Neural cell (in vitro differentiated cells): ENCODE results near the gene SARS1.

Experiments used
- EP300 ChIP-seq: fragments of 450-650 bp; conservative IDR thresholded peaks from 2 replicates; pipeline ENCODE4 v1.6.1; 2014; ENCODE audit warnings: antibody characterized with exemption, mild to moderate bottlenecking, moderate library complexity; ENCODE audit not compliant: poor library complexity, severe bottlenecking
- EZH2 ChIP-seq: fragments of 200-600, 300-800 bp; shearing (Covaris generic), sonication (generic); IDR thresholded peaks from 2 replicates; pipeline ENCODE4 v1.6.1; 2014; ENCODE audit warnings: antibody characterized with exemption, low read length, borderline replicate concordance, mild to moderate bottlenecking; ENCODE audit not compliant: insufficient read depth, poor library complexity, severe bottlenecking
- MXI1 ChIP-seq: fragments of 450-650 bp; conservative IDR thresholded peaks from 2 replicates; pipeline ENCODE4 v1.6.1; 2014; ENCODE audit warnings: antibody characterized with exemption, mild to moderate bottlenecking; ENCODE audit not compliant: poor library complexity, severe bottlenecking
- POLR2AphosphoS5 ChIP-seq: IDR thresholded peaks from 2 replicates; pipeline ENCODE4 v1.6.1; 2012
- RAD21 ChIP-seq: fragments of 450-650 bp; conservative IDR thresholded peaks from 2 replicates; pipeline ENCODE4 v1.6.1; 2014; ENCODE audit warnings: antibody characterized with exemption, mild to moderate bottlenecking, moderate library complexity
- SMC3 ChIP-seq: fragments of 450-650 bp; conservative IDR thresholded peaks from 2 replicates; pipeline ENCODE4 v1.6.1; 2014; ENCODE audit warnings: antibody characterized with exemption, mild to moderate bottlenecking, moderate library complexity; ENCODE audit not compliant: poor library complexity
- TAF1 ChIP-seq: IDR thresholded peaks from 2 replicates; pipeline ENCODE4 v1.6.1; 2012; ENCODE audit warnings: low read depth
- TF ChIP-seq, protein P1 (sequence below): fragments of 450-650 bp; IDR thresholded peaks from 2 replicates; pipeline ENCODE4 v1.5.1; 2014; ENCODE audit warnings: antibody characterized with exemption, mild to moderate bottlenecking, moderate library complexity; ENCODE audit not compliant: poor library complexity, severe bottlenecking
- TF ChIP-seq, protein P2 (sequence below): IDR thresholded peaks from 2 replicates; pipeline ENCODE4 v1.6.1; 2012; ENCODE audit warnings: borderline replicate concordance

DNA sequence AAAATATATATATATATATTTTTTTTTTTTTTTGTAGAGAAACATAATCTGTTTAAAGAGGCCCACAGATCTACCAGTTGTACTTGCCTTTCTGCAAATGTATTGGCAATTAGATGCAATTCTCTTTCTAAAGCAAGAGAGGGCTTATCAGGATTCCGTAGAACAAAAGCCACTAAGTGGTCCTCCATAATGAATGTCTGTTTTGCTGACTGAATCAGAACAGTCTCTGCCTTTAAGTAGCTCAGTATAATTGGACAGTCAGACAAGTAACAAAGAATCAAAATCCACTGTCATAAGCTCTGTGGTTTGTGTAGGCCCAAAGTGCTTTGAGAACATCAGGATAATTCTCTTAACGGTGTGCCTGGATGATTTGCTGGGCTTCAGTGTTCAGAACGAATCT is 17.3 kb downstream of the SARS1 start:
- TF ChIP-seq TAF1 (no peak), MXI1 (no peak), POLR2AphosphoS5 (no peak), EZH2 (no peak), EP300 (no peak), RAD21 (no peak), SMC3 (no peak)
- TF ChIP-seq, protein P1, sequence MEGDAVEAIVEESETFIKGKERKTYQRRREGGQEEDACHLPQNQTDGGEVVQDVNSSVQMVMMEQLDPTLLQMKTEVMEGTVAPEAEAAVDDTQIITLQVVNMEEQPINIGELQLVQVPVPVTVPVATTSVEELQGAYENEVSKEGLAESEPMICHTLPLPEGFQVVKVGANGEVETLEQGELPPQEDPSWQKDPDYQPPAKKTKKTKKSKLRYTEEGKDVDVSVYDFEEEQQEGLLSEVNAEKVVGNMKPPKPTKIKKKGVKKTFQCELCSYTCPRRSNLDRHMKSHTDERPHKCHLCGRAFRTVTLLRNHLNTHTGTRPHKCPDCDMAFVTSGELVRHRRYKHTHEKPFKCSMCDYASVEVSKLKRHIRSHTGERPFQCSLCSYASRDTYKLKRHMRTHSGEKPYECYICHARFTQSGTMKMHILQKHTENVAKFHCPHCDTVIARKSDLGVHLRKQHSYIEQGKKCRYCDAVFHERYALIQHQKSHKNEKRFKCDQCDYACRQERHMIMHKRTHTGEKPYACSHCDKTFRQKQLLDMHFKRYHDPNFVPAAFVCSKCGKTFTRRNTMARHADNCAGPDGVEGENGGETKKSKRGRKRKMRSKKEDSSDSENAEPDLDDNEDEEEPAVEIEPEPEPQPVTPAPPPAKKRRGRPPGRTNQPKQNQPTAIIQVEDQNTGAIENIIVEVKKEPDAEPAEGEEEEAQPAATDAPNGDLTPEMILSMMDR, result no peak
- TF ChIP-seq, protein P2, sequence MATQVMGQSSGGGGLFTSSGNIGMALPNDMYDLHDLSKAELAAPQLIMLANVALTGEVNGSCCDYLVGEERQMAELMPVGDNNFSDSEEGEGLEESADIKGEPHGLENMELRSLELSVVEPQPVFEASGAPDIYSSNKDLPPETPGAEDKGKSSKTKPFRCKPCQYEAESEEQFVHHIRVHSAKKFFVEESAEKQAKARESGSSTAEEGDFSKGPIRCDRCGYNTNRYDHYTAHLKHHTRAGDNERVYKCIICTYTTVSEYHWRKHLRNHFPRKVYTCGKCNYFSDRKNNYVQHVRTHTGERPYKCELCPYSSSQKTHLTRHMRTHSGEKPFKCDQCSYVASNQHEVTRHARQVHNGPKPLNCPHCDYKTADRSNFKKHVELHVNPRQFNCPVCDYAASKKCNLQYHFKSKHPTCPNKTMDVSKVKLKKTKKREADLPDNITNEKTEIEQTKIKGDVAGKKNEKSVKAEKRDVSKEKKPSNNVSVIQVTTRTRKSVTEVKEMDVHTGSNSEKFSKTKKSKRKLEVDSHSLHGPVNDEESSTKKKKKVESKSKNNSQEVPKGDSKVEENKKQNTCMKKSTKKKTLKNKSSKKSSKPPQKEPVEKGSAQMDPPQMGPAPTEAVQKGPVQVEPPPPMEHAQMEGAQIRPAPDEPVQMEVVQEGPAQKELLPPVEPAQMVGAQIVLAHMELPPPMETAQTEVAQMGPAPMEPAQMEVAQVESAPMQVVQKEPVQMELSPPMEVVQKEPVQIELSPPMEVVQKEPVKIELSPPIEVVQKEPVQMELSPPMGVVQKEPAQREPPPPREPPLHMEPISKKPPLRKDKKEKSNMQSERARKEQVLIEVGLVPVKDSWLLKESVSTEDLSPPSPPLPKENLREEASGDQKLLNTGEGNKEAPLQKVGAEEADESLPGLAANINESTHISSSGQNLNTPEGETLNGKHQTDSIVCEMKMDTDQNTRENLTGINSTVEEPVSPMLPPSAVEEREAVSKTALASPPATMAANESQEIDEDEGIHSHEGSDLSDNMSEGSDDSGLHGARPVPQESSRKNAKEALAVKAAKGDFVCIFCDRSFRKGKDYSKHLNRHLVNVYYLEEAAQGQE, result no peak
